SU-DHL-6 (cell line): Measurements from ENCODE around the gene FBXL12.

ENCODE experiments used
- H2AFZ ChIP-seq: fragments of 200-600 bp; sonication (generic); 2 replicates; pipeline ENCODE4 v1.6.1; 2014; ENCODE audit warnings: low read depth, mild to moderate bottlenecking, moderate library complexity, mixed read lengths, antibody characterized with exemption, low read length; ENCODE audit not compliant: severe bottlenecking
- H3F3A ChIP-seq: fragments of 200-600 bp; shearing (Covaris generic); 2 replicates; pipeline ENCODE4 v1.6.0; 2016; ENCODE audit warnings: antibody characterized with exemption, mild to moderate bottlenecking; ENCODE audit not compliant: insufficient read depth
- H3K27ac ChIP-seq: fragments of 200-600 bp; sonication (generic); 2 replicates; pipeline ENCODE4 v1.5.1; 2016; ENCODE audit warnings: low read depth, mild to moderate bottlenecking, low read length, moderate library complexity, mixed read lengths
- H3K27me3 ChIP-seq: fragments of 200-600 bp; sonication (generic), shearing (Covaris generic); 2 replicates; pipeline ENCODE4 v1.6.0; 2014; ENCODE audit warnings: mild to moderate bottlenecking, low read length
- H3K36me3 ChIP-seq: fragments of 200-600 bp; sonication (generic); 2 replicates; pipeline ENCODE4 v1.6.1; 2014; ENCODE audit warnings: mild to moderate bottlenecking, low read length, mixed read lengths
- H3K4me2 ChIP-seq: fragments of 300-600, 200-600 bp; shearing (Covaris generic), sonication (generic); 2 replicates; pipeline ENCODE4 v1.6.0; 2014; ENCODE audit warnings: low read length, low read depth, mild to moderate bottlenecking; ENCODE audit not compliant: poor library complexity, severe bottlenecking
- H3K4me3 ChIP-seq: fragments of 200-600 bp; sonication (generic); 2 replicates; pipeline ENCODE4 v1.5.1; 2014; ENCODE audit warnings: antibody characterized with exemption, low read length, mild to moderate bottlenecking, mixed read lengths; ENCODE audit not compliant: insufficient read depth, poor library complexity, severe bottlenecking
- H3K79me2 ChIP-seq: fragments of 200-600 bp; sonication (generic); 2 replicates; pipeline ENCODE4 v1.6.1; 2014; ENCODE audit warnings: mild to moderate bottlenecking, low read length, moderate library complexity; ENCODE audit not compliant: insufficient read depth
- H3K9ac ChIP-seq: fragments of 200-600 bp; sonication (generic); 2 replicates; pipeline ENCODE4 v1.7.0; 2014; ENCODE audit warnings: mild to moderate bottlenecking, low read length
- H3K9me2 ChIP-seq: fragments of 200-600 bp; sonication (generic); replicated peaks from 2 replicates; pipeline ENCODE4 v1.6.1; 2014; ENCODE audit warnings: low read length; ENCODE audit not compliant: insufficient read depth
- H3K9me3 ChIP-seq: fragments of 200-600 bp; sonication (generic); 2 replicates; pipeline ENCODE4 v1.6.1; 2014; ENCODE audit warnings: low read length, mixed read lengths; ENCODE audit not compliant: insufficient read depth
- H4K20me1 ChIP-seq: fragments of 200-600 bp; sonication (generic); 2 replicates; pipeline ENCODE4 v1.6.1; 2014; ENCODE audit warnings: low read depth, mild to moderate bottlenecking, antibody characterized with exemption, low read length, moderate library complexity, mixed read lengths
- CTCF ChIP-seq: fragments of 200-600 bp; sonication (generic); IDR thresholded peaks from one replicate; pipeline ENCODE4 v1.5.1; 2017; ENCODE audit warnings: antibody characterized with exemption, mild to moderate bottlenecking, low read length, moderate library complexity; ENCODE audit not compliant: insufficient read depth, poor library complexity, severe bottlenecking
- EZH2phosphoT487 ChIP-seq: fragments of 200-600 bp; sonication (generic), shearing (Covaris generic); conservative IDR thresholded peaks from 2 replicates; pipeline ENCODE4 v1.6.1; 2018; ENCODE audit warnings: mild to moderate bottlenecking, antibody characterized with exemption, low read length, moderate library complexity, mixed read lengths

The FBXL12 gene

DNA sequence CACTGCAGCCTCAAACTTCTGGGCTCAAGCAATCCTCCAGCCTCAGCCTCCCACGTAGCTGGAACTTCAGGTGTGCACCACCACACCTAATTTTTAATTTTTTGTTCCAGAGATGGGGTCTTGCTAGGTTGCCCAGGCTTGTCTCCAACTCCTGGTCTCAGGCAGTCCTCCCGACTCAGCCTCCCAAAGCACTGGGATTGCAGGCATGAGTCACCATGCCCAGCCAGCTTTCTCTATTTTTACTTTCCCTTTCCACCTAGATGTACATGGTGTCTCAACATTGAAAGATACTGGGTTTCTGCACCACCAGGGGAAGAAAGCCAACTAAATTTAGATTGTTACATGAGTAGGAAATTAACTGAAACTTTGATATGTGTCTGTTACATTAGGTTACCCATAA is 36.5 kb downstream of the FBXL12 start:
- Histone ChIP-seq H3K79me2 (no peaks in the 10 kb centered on the region), H3F3A (no peaks in the 10 kb centered on the region), H3K36me3 (no peaks in the 10 kb centered on the region), H3K9me3 (no peaks in the 10 kb centered on the region), H3K27ac (no peak overlapping the region), H3K4me2 (no peak overlapping the region), H3K9ac (no peak overlapping the region), H3K9me2 (no peaks in the 10 kb centered on the region), H4K20me1 (no peaks in the 10 kb centered on the region), H3K27me3 (no peaks in the 10 kb centered on the region), H3K4me3 (no peak overlapping the region), H2AFZ (no peak overlapping the region)
- TF ChIP-seq EZH2phosphoT487 (no peak), CTCF (no peak)

- Histone ChIP-seq H3K4me2 (peak within 1 kb of the TSS; percentile 64), H3K27me3 (no peaks in the 10 kb centered on the region), H3K4me3 (peak within 1 kb of the TSS; percentile 78), H3K9ac (peak within 1 kb of the TSS; percentile 83), H3K79me2 (0 out of 2 replicates have a peak, but pooled peaks cover 7% of the 10 kb centered on the region), H3K36me3 (no peaks in the 10 kb centered on the region), H2AFZ (peak within 1 kb of the TSS; percentile 82), H3K9me2 (no peaks in the 10 kb centered on the region), H3F3A (no peaks in the 10 kb centered on the region), H3K9me3 (no peaks in the 10 kb centered on the region), H3K27ac (peak within 1 kb of the TSS; percentile 76), H4K20me1 (no peaks in the 10 kb centered on the region)
- TF ChIP-seq CTCF, result no peak
- TF ChIP-seq EZH2phosphoT487, result no peak
These were observed 50.4 kb downstream of the FBXL12 start, which contains the start of gene ZNF846 for GRCh38 chr19:9768175-9769112. ZNF846 (minus strand) TSS chr19:9768738; CDS start chr19:9764950, 3,788 bp downstream.
